Stimulated activated CD4-positive, alpha-beta T cell treated with anti-CD3 and anti-CD28 coated beads, Interleukin-15, amount 100 ng/mL, for 48 hours (primary cell): ENCODE data around the gene CAMK1D.
"Not testable (repeated sequence)": the region's sequence is repeated elsewhere in the genome, so short reads cannot be mapped to it uniquely, and the experiment has no call there.

Experiments used
- DNase-seq, 2 donors: peaks; one replicate each; pipeline ENCODE4 v3.0.0-alpha.2; 2020; ENCODE audit warnings: low read depth in 2 of 2

Gene CAMK1D

GRCh38 chr10:12348870-12349628 is at the start of gene CAMK1D:
CAMK1D (plus strand) TSS chr10:12349547.
- peak; percentile 63 to 73 for DNase-seq

- not testable (repeated sequence) for DNase-seq
Observed at GRCh38 chr10:12301036-12301435, 48.3 kb upstream of the CAMK1D start.

- no peak for DNase-seq
Observed at GRCh38 chr10:12308057-12308456, 41.3 kb upstream of the CAMK1D start.

- no peak for DNase-seq
Observed at GRCh38 chr10:12308736-12309375, 40.5 kb upstream of the CAMK1D start.

- DNase-seq: not testable (repeated sequence)
Observed at GRCh38 chr10:12309783-12310182, 39.6 kb upstream of the CAMK1D start.

GRCh38 chr10:12314836-12315235 is 34.5 kb upstream of the CAMK1D start:
- no peak for DNase-seq

- no peak for DNase-seq
Observed at GRCh38 chr10:12319076-12319475, 30.3 kb upstream of the CAMK1D start.

GRCh38 chr10:12320892-12321291 is 28.5 kb upstream of the CAMK1D start:
- no peak for DNase-seq

GRCh38 chr10:12321641-12322040 is 27.7 kb upstream of the CAMK1D start:
- DNase-seq: no peak

- no peak for DNase-seq
Observed at GRCh38 chr10:12322583-12323131, 26.7 kb upstream of the CAMK1D start.

- no peak for DNase-seq
Observed at GRCh38 chr10:12324530-12324929, 24.8 kb upstream of the CAMK1D start.

- no peak for DNase-seq
Observed at GRCh38 chr10:12327074-12327473, 22.3 kb upstream of the CAMK1D start.

- no peak for DNase-seq
Observed at GRCh38 chr10:12327476-12327875, 21.9 kb upstream of the CAMK1D start.

GRCh38 chr10:12328312-12328711 is 21.0 kb upstream of the CAMK1D start:
- not testable (repeated sequence) for DNase-seq

- no peak for DNase-seq
Observed at GRCh38 chr10:12332572-12333379, 16.6 kb upstream of the CAMK1D start.

GRCh38 chr10:12333380-12334185 is 15.8 kb upstream of the CAMK1D start:
- peak; percentile 30 to 32 for DNase-seq

GRCh38 chr10:12334186-12334530 is 15.2 kb upstream of the CAMK1D start:
- no peak for DNase-seq

- DNase-seq: not testable (repeated sequence)
Observed at GRCh38 chr10:12335169-12335568, 14.2 kb upstream of the CAMK1D start.

GRCh38 chr10:12337453-12338372 is 11.6 kb upstream of the CAMK1D start:
- no peak for DNase-seq

GRCh38 chr10:12338981-12339380 is 10.4 kb upstream of the CAMK1D start:
- no peak for DNase-seq
